ENCODE measurements around the gene ODAD4. TPM values are rescaled to one million over a fixed set of nuclear protein-coding genes. Genes with fewer than 3 reads are reported as not detected.

Gene ODAD4
- total and polyA plus RNA-seq, 4 donors = 0.07 to 1.0 (median 0.23) TPM

DNA sequence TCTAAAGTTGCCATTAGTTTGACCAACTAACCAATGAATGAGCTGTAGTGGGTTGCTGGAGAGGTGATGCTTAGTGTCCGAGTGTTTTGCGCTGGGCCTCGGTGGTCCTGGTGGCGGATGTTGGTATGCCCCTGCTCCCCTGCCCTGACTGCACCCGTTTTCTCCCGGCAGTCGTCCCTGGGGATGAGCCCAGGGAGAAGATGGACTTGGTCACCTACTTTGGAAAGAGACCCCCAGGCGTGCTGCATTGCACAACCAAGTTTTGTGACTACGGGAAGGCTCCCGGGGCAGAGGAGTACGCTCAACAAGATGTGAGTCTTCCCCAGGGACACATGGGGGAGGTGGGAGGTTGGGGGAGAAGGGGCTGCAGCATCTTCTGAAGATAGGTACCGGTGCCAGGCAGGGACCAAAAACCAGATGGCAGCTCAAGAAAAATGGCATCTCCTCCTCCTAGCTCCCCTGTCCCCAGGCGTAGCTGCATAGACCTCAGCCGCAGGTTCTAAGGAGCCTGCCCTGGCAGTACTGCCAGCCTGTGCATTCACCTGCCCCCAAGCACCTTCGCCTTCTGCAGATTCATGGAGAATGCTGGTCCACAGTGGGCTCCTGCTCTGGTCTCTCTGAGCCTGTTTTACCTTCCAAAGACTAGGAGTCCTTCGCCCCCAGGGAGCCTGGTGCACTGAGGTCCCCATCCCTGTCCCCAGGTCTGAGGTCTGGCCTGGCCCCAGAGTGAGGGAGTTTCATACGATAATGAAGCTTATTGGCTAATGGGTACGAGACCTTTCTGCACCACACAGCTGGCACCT, 41.5 kb downstream of the ODAD4 start (continued):
- TF ChIP-seq, protein P1, sequence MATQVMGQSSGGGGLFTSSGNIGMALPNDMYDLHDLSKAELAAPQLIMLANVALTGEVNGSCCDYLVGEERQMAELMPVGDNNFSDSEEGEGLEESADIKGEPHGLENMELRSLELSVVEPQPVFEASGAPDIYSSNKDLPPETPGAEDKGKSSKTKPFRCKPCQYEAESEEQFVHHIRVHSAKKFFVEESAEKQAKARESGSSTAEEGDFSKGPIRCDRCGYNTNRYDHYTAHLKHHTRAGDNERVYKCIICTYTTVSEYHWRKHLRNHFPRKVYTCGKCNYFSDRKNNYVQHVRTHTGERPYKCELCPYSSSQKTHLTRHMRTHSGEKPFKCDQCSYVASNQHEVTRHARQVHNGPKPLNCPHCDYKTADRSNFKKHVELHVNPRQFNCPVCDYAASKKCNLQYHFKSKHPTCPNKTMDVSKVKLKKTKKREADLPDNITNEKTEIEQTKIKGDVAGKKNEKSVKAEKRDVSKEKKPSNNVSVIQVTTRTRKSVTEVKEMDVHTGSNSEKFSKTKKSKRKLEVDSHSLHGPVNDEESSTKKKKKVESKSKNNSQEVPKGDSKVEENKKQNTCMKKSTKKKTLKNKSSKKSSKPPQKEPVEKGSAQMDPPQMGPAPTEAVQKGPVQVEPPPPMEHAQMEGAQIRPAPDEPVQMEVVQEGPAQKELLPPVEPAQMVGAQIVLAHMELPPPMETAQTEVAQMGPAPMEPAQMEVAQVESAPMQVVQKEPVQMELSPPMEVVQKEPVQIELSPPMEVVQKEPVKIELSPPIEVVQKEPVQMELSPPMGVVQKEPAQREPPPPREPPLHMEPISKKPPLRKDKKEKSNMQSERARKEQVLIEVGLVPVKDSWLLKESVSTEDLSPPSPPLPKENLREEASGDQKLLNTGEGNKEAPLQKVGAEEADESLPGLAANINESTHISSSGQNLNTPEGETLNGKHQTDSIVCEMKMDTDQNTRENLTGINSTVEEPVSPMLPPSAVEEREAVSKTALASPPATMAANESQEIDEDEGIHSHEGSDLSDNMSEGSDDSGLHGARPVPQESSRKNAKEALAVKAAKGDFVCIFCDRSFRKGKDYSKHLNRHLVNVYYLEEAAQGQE (IDR thresholded peaks at IDR 0.05) = no peak
- TF ChIP-seq, protein P2, sequence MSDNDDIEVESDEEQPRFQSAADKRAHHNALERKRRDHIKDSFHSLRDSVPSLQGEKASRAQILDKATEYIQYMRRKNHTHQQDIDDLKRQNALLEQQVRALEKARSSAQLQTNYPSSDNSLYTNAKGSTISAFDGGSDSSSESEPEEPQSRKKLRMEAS (IDR thresholded peaks at IDR 0.05) = no peak
- no peak for TF ChIP-seq FOXA2 (IDR thresholded peaks at IDR 0.05)

DNA sequence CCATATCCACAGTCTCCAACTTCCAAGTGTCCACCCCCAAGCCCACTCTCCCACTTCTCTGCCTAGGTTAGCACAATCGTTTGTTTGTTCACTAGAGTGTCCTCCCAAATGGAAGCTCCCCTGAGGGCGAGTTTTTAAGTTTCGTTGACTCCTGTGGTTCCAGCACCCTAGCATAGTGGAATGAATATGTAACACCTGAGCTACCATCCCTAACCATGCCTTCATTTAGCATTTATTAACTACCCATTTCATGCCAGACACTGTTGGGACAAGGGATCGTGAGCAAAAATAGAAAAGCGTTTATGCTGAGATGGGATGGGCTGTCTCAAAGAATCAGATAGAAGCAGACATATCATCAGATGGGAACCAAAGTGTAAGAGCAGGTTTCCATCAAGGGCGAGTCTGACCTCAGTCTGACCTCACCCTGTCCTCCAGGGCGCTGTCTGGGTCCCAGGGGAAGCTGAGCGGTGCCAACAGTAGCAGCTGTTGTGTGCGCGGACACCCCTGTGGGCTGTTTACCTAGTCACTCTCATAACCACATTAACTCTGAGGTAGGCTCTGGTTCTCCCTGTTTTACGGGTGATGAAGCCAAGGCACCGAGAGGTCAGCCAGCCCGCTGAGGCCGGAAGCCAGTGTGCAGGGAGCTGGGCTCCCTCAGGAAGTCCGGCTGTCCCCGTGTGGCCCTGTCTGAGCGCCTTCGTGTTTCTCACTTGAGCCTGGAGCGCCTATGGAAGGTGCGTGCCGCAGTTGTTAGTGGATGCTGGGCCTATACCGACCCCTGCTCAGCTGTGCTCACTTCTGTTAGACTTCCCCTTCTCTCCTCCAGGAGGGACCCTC, 42.4 kb downstream of the ODAD4 start:
- Histone ChIP-seq H3K4me3 (ENCODE audit: low read depth in 1 of 3, low read length in 3 of 3) (no peak overlapping the region), H3K27ac (ENCODE audit: low read depth in 1 of 2, low read length in 2 of 2) (peak overlapping the region; percentile 40 to 67), H3K9me3 (ENCODE audit: control insufficient read depth in 4 of 4, low read length in 3 of 4) (no peaks in the 10 kb centered on the region), H3K27me3 (ENCODE audit: control insufficient read depth in 4 of 4, insufficient read depth in 4 of 4, low read length in 3 of 4) (no peaks in the 10 kb centered on the region), H3K4me1 (ENCODE audit: control insufficient read depth in 4 of 4, insufficient read depth in 4 of 4, low read length in 3 of 4) (peaks cover 11 to 60% (median 37%) of the 10 kb centered on the region in 4 donors), H3K9ac (ENCODE audit: low read depth in 1 of 2, low read length in 2 of 2) (no peak overlapping the region), H3K36me3 (ENCODE audit: control insufficient read depth in 4 of 4, insufficient read depth in 3 of 4, low read depth in 1 of 4, low read length in 3 of 4) (peaks cover 7 to 36% (median 30%) of the 10 kb centered on the region in 4 donors)
- WGBS = 42% methylated on average over 22 of the region's 22 CpGs
- TF ChIP-seq RXRA (IDR thresholded peaks at IDR 0.05) (peak; percentile 71 to 77), HNF4G (IDR thresholded peaks at IDR 0.05) (no peak), GABPA (IDR thresholded peaks at IDR 0.05 in 1 of 2, conservative IDR thresholded peaks at IDR 0.05 in 1 of 2) (peak; percentile 43 to 74), RAD21 (IDR thresholded peaks at IDR 0.05) (no peak), SP1 (IDR thresholded peaks at IDR 0.05) (peak; percentile 43), HNF4A (conservative IDR thresholded peaks at IDR 0.05) (peak in 1 of 2 donors; percentile 3), NR2F2 (IDR thresholded peaks at IDR 0.05) (peak; percentile 68), FOXA2 (IDR thresholded peaks at IDR 0.05) (peak; percentile 40), FOXA1 (IDR thresholded peaks at IDR 0.05) (peak; percentile 14), JUND (IDR thresholded peaks at IDR 0.05) (no peak)
- TF ChIP-seq, protein P1 (IDR thresholded peaks at IDR 0.05) = no peak
- TF ChIP-seq, protein P3, sequence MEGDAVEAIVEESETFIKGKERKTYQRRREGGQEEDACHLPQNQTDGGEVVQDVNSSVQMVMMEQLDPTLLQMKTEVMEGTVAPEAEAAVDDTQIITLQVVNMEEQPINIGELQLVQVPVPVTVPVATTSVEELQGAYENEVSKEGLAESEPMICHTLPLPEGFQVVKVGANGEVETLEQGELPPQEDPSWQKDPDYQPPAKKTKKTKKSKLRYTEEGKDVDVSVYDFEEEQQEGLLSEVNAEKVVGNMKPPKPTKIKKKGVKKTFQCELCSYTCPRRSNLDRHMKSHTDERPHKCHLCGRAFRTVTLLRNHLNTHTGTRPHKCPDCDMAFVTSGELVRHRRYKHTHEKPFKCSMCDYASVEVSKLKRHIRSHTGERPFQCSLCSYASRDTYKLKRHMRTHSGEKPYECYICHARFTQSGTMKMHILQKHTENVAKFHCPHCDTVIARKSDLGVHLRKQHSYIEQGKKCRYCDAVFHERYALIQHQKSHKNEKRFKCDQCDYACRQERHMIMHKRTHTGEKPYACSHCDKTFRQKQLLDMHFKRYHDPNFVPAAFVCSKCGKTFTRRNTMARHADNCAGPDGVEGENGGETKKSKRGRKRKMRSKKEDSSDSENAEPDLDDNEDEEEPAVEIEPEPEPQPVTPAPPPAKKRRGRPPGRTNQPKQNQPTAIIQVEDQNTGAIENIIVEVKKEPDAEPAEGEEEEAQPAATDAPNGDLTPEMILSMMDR (IDR thresholded peaks at IDR 0.05; ENCODE audit: low read depth, low read length, missing input control) = no peak
- TF ChIP-seq, protein P4, sequence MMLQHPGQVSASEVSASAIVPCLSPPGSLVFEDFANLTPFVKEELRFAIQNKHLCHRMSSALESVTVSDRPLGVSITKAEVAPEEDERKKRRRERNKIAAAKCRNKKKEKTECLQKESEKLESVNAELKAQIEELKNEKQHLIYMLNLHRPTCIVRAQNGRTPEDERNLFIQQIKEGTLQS (IDR thresholded peaks at IDR 0.05) = no peak
- TF ChIP-seq, protein P5, sequence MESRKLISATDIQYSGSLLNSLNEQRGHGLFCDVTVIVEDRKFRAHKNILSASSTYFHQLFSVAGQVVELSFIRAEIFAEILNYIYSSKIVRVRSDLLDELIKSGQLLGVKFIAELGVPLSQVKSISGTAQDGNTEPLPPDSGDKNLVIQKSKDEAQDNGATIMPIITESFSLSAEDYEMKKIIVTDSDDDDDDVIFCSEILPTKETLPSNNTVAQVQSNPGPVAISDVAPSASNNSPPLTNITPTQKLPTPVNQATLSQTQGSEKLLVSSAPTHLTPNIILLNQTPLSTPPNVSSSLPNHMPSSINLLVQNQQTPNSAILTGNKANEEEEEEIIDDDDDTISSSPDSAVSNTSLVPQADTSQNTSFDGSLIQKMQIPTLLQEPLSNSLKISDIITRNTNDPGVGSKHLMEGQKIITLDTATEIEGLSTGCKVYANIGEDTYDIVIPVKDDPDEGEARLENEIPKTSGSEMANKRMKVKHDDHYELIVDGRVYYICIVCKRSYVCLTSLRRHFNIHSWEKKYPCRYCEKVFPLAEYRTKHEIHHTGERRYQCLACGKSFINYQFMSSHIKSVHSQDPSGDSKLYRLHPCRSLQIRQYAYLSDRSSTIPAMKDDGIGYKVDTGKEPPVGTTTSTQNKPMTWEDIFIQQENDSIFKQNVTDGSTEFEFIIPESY (IDR thresholded peaks at IDR 0.05) = no peak
- no peak for DNase-seq (ENCODE audit: low spot score)

All from liver (tissue), 9 donors.